Stimulated activated CD4-positive, alpha-beta T cell treated with anti-CD3 and anti-CD28 coated beads, Interleukin-2, amount 100 ng/mL, for 48 hours (primary cell): ENCODE data around the gene GPSM1.
"Not testable (repeated sequence)": the region's sequence is repeated elsewhere in the genome, so short reads cannot be mapped to it uniquely, and the experiment has no call there.

ENCODE experiments used
- DNase-seq, 2 donors: peaks; one replicate each; pipeline ENCODE4 v3.0.0-alpha.2; 2020

The GPSM1 gene

GRCh38 chr9:136319244-136319643, 8.1 kb upstream of the GPSM1 start:
- DNase-seq = not testable (repeated sequence)

GRCh38 chr9:136319955-136320354, 7.4 kb upstream of the GPSM1 start:
- not testable (repeated sequence) for DNase-seq

DNA sequence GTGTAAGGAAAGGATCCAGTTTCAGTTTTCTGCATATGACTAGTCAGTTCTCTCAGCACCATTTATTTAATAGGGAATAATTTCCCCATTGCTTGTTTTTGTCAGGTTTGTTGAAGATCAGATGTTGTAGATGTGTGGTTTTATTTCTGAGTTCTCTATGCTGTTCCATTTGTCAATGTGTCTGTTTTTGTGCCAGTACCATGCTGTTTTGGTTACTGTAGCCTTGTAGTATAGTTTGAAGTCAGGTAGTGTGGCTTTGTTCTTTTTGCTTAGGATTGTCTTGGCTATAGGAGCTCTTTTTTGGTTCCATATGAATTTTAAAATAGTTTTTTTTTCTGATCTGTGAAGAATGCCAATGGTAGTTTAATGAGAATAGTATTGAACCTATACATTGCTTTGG, 6.4 kb upstream of the GPSM1 start:
- not testable (repeated sequence) for DNase-seq

DNA sequence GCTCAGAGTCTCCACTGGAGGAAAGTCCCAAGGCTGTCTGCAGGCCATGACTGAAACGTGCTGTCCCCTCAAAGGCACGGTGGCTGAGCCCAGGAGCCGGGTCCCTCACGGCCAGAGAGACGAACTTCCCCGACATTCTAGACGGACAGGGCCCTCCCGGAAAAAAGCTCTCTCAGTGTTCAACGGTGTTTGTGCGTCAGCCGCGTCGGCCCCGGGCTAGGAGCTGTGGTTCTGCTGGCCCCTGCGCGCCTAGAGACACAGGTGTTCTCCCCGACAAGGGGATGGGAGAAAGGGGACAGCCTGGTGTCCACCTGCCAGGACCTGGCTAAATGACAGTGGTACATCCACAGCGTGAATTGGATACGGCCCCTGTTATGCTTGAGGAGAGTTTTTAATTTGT, 5.8 kb upstream of the GPSM1 start:
- DNase-seq = no peak

- no peak for DNase-seq
These were observed 4.5 kb upstream of the GPSM1 start for GRCh38 chr9:136322756-136323330.

GRCh38 chr9:136323371-136323789, 4.0 kb upstream of the GPSM1 start:
- DNase-seq = no peak

- DNase-seq = no peak
These were observed 2.6 kb upstream of the GPSM1 start for GRCh38 chr9:136324501-136325300.

- no peak for DNase-seq
These were observed 2.0 kb upstream of the GPSM1 start for GRCh38 chr9:136325358-136325757.

GRCh38 chr9:136326061-136326760, 1.1 kb upstream of the GPSM1 start:
- no peak for DNase-seq

DNA sequence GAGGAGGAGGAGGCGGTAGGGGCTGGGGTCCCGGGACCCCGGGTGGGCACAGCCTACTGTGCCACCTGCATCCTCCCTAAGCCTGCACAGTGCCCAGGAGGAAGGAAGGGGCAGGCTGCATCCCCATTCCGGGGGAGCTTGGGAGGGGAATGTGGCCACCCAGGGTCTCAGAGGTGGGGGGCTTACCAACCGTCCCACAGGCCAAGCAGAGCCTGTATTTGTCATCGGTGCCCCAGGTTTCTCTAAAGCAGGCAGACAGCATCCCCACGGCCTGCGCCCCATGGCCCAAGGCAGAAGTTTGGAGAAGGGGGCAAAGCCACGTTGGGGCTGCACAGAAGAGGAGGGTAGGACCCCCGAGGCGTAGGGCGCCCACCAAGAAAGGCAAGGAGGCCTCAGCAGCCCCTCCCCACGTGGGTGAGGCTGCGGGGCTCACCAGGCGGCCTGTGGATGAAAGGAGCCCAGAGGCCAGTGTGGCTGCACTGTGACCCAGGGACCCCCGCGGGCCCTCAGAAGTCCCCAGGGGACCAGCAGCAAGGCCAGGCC, 507 bp upstream of the GPSM1 start:
- DNase-seq = no peak

GRCh38 chr9:136328011-136328621, 777 bp downstream of the GPSM1 start:
- no peak for DNase-seq

- no peak for DNase-seq
These were observed 1.3 kb downstream of the GPSM1 start for GRCh38 chr9:136328622-136329041.

GRCh38 chr9:136329211-136329627, 1.9 kb downstream of the GPSM1 start:
- DNase-seq = no peak

DNA sequence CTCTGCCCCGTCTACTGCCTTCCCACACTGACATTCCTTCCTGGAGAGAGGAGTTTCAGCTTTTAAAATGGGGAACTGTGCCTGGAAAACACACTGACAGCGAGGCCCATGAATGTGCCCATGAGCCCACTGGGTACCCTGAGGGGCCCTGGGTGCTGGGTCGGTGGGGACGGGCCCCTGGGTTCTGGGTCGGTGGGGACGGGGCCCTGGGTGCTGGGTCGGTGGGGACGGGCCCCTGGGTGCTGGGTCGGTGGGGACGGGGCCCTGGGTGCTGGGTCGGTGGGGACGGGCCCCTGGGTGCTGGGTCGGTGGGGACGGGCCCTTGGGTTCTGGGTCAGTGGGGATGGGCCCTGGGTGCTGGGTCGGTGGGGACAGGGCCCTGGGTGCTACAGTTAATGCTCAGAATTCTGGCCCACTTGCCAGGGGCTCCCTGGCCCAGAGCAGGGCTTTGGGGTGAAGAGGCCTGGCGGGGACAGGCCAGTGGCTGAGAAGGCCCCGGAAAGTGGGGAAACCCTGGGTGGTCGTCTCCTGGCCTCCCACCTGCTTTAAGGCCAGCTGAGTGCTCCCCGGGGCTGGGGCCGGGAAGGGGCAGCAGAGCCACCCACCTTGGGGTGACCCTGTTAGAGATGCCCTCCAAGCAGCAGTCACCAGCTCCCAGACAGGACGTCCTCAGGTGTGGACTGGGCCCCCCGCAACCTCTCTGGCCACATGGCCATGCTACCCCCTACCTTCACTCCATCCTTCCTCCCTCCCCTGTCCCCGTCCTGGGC, 2.5 kb downstream of the GPSM1 start:
- no peak for DNase-seq

DNA sequence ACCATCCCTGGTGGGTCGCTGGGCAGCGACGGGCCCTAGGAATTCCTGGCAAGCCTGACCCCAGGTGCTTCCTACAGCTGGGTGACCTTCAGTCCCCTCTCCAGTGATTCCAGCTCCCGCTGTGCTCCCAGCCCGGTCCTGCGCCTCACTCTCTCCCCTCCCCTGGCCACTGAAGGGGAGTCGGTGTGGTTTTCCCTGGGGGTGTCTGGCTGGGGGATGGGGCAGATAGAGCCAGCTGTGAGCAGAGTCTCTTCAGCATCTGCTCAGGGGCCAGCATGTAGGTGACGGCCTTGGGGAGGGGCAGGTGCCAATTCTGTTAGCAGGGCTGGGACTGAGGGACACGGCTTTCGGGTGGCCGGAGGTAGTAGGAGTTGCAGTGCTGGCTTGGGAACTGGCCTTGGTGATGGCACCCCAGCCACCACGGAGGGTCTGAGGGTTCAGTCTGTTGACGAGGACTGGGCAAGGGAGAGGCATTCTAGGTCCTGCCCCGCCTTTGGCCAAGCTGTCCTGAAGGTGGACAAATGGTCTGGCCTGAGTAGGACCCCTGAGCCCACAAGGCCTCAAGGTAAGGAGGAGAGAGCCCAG, 3.2 kb downstream of the GPSM1 start:
- DNase-seq = no peak

- DNase-seq = no peak
These were observed 3.7 kb downstream of the GPSM1 start for GRCh38 chr9:136331030-136331429.

DNA sequence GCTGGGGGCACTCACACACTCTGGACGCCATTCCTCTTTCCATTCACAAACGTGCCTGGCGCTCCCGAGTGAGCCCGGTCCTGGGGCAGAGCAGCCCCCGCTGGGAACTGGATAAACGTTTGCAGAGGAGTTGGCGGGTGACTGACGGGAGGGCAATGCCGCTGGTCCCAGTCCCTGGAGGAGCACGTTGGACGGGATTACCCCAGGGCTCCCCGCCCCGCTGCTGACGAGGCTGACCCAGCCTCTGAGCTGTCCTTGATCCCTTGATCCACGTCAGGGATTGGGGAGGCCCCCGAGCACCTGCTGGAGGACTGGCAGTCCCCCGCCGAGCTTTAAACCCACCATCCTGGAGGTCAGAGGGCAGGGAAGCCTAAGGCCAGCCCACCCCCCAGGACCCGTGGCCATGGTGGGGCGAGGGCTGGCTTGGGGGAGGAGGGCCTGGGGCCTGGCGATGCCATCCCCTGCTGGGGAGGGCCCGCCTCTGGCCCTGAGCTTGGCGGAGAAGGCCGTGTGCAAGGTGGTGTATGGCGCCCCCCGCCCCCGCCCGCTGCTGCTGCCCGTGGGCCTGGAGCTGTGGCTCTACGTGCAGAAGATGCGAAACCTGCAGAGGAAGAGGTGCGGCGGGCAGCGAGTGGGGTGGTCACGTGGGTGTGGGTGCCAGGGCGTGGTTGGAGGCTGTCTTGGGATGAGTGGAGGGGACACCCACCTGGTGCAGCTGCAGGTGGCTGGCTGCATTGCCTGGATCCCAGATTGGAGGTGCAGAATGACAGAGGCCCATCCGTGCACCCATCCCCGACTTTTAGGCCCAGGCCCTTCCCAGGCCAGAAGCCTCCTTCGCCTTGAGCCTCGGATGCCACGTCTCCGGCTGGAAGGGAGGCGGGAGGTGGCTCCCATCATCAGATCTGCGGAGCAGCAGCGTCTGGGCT, 4.5 kb downstream of the GPSM1 start:
- DNase-seq = no peak

GRCh38 chr9:136332482-136332983, 5.2 kb downstream of the GPSM1 start:
- no peak for DNase-seq

DNA sequence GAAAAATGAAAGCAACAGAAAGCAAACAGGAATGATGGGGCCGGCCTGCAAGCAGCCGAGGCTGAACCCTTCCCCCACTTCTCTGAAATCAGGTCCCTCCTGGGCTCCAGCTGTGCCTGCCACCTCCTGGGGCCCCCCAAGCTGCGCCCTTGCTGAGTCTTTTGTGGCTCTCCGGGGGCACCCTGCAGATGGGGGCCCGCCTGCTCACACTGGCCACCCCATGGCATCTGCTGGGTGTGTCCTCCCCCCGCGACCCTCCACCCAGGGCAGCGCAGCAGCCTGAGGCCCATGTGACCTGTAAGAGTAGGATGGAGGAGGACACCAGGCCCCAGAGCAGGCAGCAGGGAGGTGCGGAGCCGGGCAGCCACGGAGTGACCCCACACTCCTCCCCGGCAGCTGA, 5.7 kb downstream of the GPSM1 start:
- DNase-seq = no peak

DNA sequence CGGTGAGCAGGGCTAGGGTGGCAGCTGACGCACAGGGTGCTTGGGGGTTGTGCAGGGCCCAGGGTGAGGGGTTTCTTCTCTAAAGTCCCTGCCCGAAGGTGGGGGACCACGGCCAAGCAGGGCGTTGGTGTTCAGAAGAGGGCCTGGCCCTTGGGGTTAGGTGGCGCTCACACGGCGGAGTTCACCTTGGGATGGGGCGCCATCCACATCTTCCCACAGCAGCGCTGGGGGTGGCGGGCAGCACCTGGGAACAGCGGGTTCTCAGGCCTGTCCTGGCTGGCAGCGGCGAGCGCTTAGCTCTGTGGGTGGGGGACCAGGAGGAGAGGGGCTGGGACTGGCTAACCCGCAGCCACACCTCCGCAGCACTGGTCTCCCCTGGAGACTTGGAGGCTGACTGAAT, 6.1 kb downstream of the GPSM1 start:
- DNase-seq = no peak

DNA sequence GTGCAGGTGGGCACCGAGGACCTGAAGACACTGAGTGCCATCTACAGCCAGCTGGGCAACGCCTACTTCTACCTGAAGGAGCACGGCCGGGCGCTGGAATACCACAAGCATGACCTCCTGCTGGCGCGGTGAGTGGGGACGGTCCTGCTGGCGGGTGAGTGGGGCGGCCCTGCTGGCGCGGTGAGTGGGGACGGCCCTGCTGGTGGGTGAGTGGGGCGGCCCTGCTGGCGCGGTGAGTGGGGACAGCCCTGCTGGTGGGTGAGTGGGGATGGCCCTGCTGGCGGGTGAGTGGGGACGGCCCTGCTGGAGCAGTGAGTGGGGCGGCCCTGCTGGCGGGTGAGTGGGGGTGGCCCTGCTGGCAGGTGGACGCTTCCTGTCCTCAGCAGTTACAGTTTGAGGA, 7.2 kb downstream of the GPSM1 start:
- no peak for DNase-seq
